Ovary (tissue), 3 donors: ENCODE data around the gene MTHFD1L.

ENCODE experiments used
- POLR2A ChIP-seq: fragments of 450-650 bp; IDR thresholded peaks from one replicate; pipeline ENCODE4 v1.6.1; 2017; ENCODE audit warnings: antibody characterized with exemption, mild to moderate bottlenecking, moderate library complexity
- TF ChIP-seq, protein P1 (sequence below), 3 donors: fragments of 450-650 bp in 2 of 3; fragments of 200-600 bp in 1 of 3; IDR thresholded peaks; one replicate each; pipeline versions ENCODE4 v1.5.1 to v1.8.0; 2016 to 2022; ENCODE audit warnings: antibody characterized with exemption in 3 of 3, mild to moderate bottlenecking in 1 of 3
- donor health status: DM: no; HTN: no; CAD: no.

GRCh38 chr6:150978624-150979023 is 113.1 kb downstream of the MTHFD1L start:
- TF ChIP-seq, protein P1, sequence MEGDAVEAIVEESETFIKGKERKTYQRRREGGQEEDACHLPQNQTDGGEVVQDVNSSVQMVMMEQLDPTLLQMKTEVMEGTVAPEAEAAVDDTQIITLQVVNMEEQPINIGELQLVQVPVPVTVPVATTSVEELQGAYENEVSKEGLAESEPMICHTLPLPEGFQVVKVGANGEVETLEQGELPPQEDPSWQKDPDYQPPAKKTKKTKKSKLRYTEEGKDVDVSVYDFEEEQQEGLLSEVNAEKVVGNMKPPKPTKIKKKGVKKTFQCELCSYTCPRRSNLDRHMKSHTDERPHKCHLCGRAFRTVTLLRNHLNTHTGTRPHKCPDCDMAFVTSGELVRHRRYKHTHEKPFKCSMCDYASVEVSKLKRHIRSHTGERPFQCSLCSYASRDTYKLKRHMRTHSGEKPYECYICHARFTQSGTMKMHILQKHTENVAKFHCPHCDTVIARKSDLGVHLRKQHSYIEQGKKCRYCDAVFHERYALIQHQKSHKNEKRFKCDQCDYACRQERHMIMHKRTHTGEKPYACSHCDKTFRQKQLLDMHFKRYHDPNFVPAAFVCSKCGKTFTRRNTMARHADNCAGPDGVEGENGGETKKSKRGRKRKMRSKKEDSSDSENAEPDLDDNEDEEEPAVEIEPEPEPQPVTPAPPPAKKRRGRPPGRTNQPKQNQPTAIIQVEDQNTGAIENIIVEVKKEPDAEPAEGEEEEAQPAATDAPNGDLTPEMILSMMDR (IDR thresholded peaks at IDR 0.05), result no peak
- no peak for TF ChIP-seq POLR2A
